Neural cell (in vitro differentiated cells): ENCODE measurements around the gene RBP5. TPM values are rescaled to one million over a fixed set of nuclear protein-coding genes. Genes with fewer than 3 reads are reported as not detected.
"Not testable (repeated sequence)": the region's sequence is repeated elsewhere in the genome, so short reads cannot be mapped to it uniquely, and the experiment has no call there.

ENCODE experiments used
- H2AFZ ChIP-seq: fragments of 200-600, 300-800 bp; sonication (generic), shearing (Covaris generic); 2 replicates; pipeline ENCODE4 v1.6.0; 2014; ENCODE audit warnings: low read depth, mild to moderate bottlenecking, antibody characterized with exemption, low read length, moderate library complexity
- H3F3A ChIP-seq: fragments of 200-600 bp; shearing (Covaris generic); 2 replicates; pipeline ENCODE4 v1.6.1; 2016; ENCODE audit warnings: mild to moderate bottlenecking, moderate library complexity, mixed read lengths, antibody characterized with exemption, low read length; ENCODE audit not compliant: insufficient read depth, poor library complexity, severe bottlenecking
- H3K27ac ChIP-seq: fragments of 200-600, 300-800 bp; sonication (generic), shearing (Covaris generic); 2 replicates; pipeline ENCODE4 v1.5.1; 2014; ENCODE audit warnings: mild to moderate bottlenecking, low read length, moderate library complexity
- H3K27me3 ChIP-seq: fragments of 300-800, 200-600 bp; sonication (generic), shearing (Covaris generic); 2 replicates; pipeline ENCODE4 v1.6.0; 2014; ENCODE audit warnings: mild to moderate bottlenecking, low read depth, low read length, moderate library complexity; ENCODE audit not compliant: insufficient read depth
- H3K36me3 ChIP-seq: fragments of 300-800, 200-600 bp; sonication (generic), shearing (Covaris generic); 2 replicates; pipeline ENCODE4 v1.5.1; 2014; ENCODE audit warnings: mild to moderate bottlenecking, antibody characterized with exemption, low read length, moderate library complexity; ENCODE audit not compliant: insufficient read depth
- H3K4me2 ChIP-seq: fragments of 300-800, 200-600 bp; sonication (generic), shearing (Covaris generic); 2 replicates; pipeline ENCODE4 v1.6.0; 2014; ENCODE audit warnings: mild to moderate bottlenecking, low read length
- H3K4me3 ChIP-seq: fragments of 300-800, 200-600 bp; sonication (generic), shearing (Covaris generic); 2 replicates; pipeline ENCODE4 v1.5.1; 2014; ENCODE audit warnings: mild to moderate bottlenecking, low read length, moderate library complexity
- H3K79me2 ChIP-seq: fragments of 200-600 bp; shearing (Covaris generic); replicated peaks from 2 replicates; pipeline ENCODE4 v1.6.0; 2014; ENCODE audit warnings: mild to moderate bottlenecking, low read length, moderate library complexity; ENCODE audit not compliant: insufficient read depth
- H3K9ac ChIP-seq: fragments of 300-800, 200-600 bp; sonication (generic), shearing (Covaris generic); 2 replicates; pipeline ENCODE4 v1.6.1; 2016; ENCODE audit warnings: mild to moderate bottlenecking, low read length, mixed read lengths
- H3K9me2 ChIP-seq: fragments of 200-600 bp; shearing (Covaris generic); 2 replicates; pipeline ENCODE4 v1.6.1; 2016; ENCODE audit warnings: mild to moderate bottlenecking, low read length, mixed read lengths; ENCODE audit not compliant: insufficient read depth
- H3K9me3 ChIP-seq: fragments of 200-600, 300-800 bp; sonication (generic), shearing (Covaris generic); 2 replicates; pipeline ENCODE4 v1.6.1; 2016; ENCODE audit warnings: mild to moderate bottlenecking, mixed run types, low read length, moderate library complexity, mixed read lengths
- H4K20me1 ChIP-seq: fragments of 200-600 bp; shearing (Covaris generic); 2 replicates; pipeline ENCODE4 v1.6.1; 2016; ENCODE audit warnings: mild to moderate bottlenecking, mixed run types; ENCODE audit not compliant: insufficient read depth
- CTCF ChIP-seq: fragments of 450-650 bp; IDR thresholded peaks from 2 replicates; pipeline ENCODE4 v1.5.1; 2014; ENCODE audit warnings: antibody characterized with exemption, mild to moderate bottlenecking, moderate library complexity; ENCODE audit not compliant: poor library complexity, severe bottlenecking
- EP300 ChIP-seq: fragments of 450-650 bp; conservative IDR thresholded peaks from 2 replicates; pipeline ENCODE4 v1.6.1; 2014; ENCODE audit warnings: antibody characterized with exemption, mild to moderate bottlenecking, moderate library complexity; ENCODE audit not compliant: poor library complexity, severe bottlenecking
- EZH2 ChIP-seq: fragments of 200-600, 300-800 bp; shearing (Covaris generic), sonication (generic); IDR thresholded peaks from 2 replicates; pipeline ENCODE4 v1.6.1; 2014; ENCODE audit warnings: antibody characterized with exemption, low read length, borderline replicate concordance, mild to moderate bottlenecking; ENCODE audit not compliant: insufficient read depth, poor library complexity, severe bottlenecking
- MXI1 ChIP-seq: fragments of 450-650 bp; conservative IDR thresholded peaks from 2 replicates; pipeline ENCODE4 v1.6.1; 2014; ENCODE audit warnings: antibody characterized with exemption, mild to moderate bottlenecking; ENCODE audit not compliant: poor library complexity, severe bottlenecking
- POLR2AphosphoS5 ChIP-seq: IDR thresholded peaks from 2 replicates; pipeline ENCODE4 v1.6.1; 2012
- RAD21 ChIP-seq: fragments of 450-650 bp; conservative IDR thresholded peaks from 2 replicates; pipeline ENCODE4 v1.6.1; 2014; ENCODE audit warnings: antibody characterized with exemption, mild to moderate bottlenecking, moderate library complexity
- REST ChIP-seq: IDR thresholded peaks from 2 replicates; pipeline ENCODE4 v1.6.1; 2012; ENCODE audit warnings: borderline replicate concordance
- SMC3 ChIP-seq: fragments of 450-650 bp; conservative IDR thresholded peaks from 2 replicates; pipeline ENCODE4 v1.6.1; 2014; ENCODE audit warnings: antibody characterized with exemption, mild to moderate bottlenecking, moderate library complexity; ENCODE audit not compliant: poor library complexity
- TAF1 ChIP-seq: IDR thresholded peaks from 2 replicates; pipeline ENCODE4 v1.6.1; 2012; ENCODE audit warnings: low read depth
- polyA plus RNA-seq: library from polyadenylated mRNA; depleted of rRNA; stranded (reverse); fragments of >200 nt; gene quantifications from 2 replicates; pipeline ENCODE4 v1.2.3, GENCODE V29; 2014

RBP5 gene
- polyA plus RNA-seq, 1 donor from 2014 or later = 1.9 TPM

- no peak overlapping the region for H3K4me2 ChIP-seq
- no peaks in the 10 kb centered on the region for H3K9me3 ChIP-seq
- TF ChIP-seq POLR2AphosphoS5 (no peak), CTCF (no peak), MXI1 (no peak), REST (no peak), TAF1 (no peak), EP300 (no peak), SMC3 (no peak), EZH2 (no peak), RAD21 (no peak)
- peak overlapping the region; percentile 33 for H2AFZ ChIP-seq
- no peaks in the 10 kb centered on the region for H4K20me1 ChIP-seq
- no peaks in the 10 kb centered on the region for H3F3A ChIP-seq
- H3K27ac ChIP-seq = no peak overlapping the region
- H3K9ac ChIP-seq = peak overlapping the region; percentile 36
- peak overlapping the region; percentile 43 for H3K4me3 ChIP-seq
- H3K79me2 ChIP-seq = no peaks in the 10 kb centered on the region
- H3K9me2 ChIP-seq = no peaks in the 10 kb centered on the region
- H3K36me3 ChIP-seq = no peaks in the 10 kb centered on the region
- H3K27me3 ChIP-seq = no peaks in the 10 kb centered on the region
Observed at GRCh38 chr12:7108003-7108795, 20.5 kb downstream of the RBP5 start.

DNA sequence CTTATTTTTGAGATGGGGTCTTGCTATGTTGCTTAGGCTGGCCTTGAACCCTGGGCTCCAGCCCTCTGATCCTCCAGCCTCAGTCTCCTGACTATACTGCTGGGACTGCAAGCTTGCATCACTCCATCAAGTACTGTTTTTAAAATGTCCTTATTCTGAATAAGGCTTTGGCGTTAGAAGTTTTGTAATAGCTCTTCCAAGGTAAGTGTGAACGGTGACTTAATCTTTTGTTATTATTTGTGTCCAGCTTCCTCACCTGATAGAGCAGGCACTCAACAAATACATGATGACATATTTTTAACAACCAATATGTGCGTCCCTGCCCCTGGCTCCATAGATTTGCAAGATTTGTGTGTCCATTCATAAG, 21.1 kb downstream of the RBP5 start:
- Histone ChIP-seq H3K4me3 (no peak overlapping the region), H3K27me3 (no peaks in the 10 kb centered on the region), H3F3A (no peaks in the 10 kb centered on the region), H4K20me1 (no peaks in the 10 kb centered on the region), H3K27ac (no peak overlapping the region), H3K36me3 (no peaks in the 10 kb centered on the region), H3K9me3 (no peaks in the 10 kb centered on the region), H3K4me2 (no peak overlapping the region), H2AFZ (no peak overlapping the region), H3K9ac (no peak overlapping the region), H3K9me2 (no peaks in the 10 kb centered on the region), H3K79me2 (no peaks in the 10 kb centered on the region)
- TF ChIP-seq CTCF (no peak), POLR2AphosphoS5 (no peak), RAD21 (no peak), TAF1 (no peak), EP300 (no peak), SMC3 (no peak), MXI1 (no peak), EZH2 (no peak), REST (no peak)

DNA sequence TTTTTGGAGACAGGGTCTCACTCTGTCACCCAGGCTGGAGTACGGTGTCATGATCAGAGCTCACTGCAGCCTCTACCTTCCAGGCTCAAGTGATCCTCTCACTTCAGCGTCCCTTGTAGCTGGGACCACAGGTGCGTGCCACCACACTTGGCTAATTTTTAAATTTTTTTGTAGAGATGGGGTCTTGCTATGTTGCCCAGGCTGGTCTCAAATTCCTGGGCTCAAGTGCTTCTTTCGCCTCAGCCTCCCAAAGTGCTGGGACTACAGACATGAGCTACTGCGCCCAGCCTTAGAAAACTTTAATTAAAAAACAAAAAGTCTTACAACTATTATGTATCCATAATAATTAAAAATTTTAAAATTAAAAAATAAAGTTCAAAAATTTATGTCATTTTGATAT, 21.5 kb downstream of the RBP5 start:
- not testable (repeated sequence) for H4K20me1 ChIP-seq, H3K79me2 ChIP-seq, H3K36me3 ChIP-seq, H2AFZ ChIP-seq, H3K27me3 ChIP-seq, H3K9me3 ChIP-seq, H3K4me2 ChIP-seq, H3K9me2 ChIP-seq, H3F3A ChIP-seq, H3K27ac ChIP-seq, H3K4me3 ChIP-seq, H3K9ac ChIP-seq
